Measurements from ENCODE around the gene TSC22D2. TPM values are rescaled to one million over a fixed set of nuclear protein-coding genes. Genes with fewer than 3 reads are reported as not detected.

TSC22D2 gene
- total and polyA plus RNA-seq, 2 of the 8 experiments (the other 6 are each of a cell fraction or from before 2014, with no cell fraction given) = 3.4 to 27.6 TPM

- no peak overlapping the region for H2BK12ac ChIP-seq (ENCODE audit: low read depth, low read length)
- H2AK5ac ChIP-seq (ENCODE audit: low read depth, low read length) = no peak overlapping the region
- H3K4me3 ChIP-seq (ENCODE audit: extremely low read depth in 1 of 4, insufficient read depth in 2 of 4, low read depth in 3 of 4, low read length in 4 of 4) = no peak overlapping the region
- DNase-seq (ENCODE audit: low read depth in 1 of 2, low spot score in 2 of 2) = no peak
- no peak overlapping the region for H2BK120ac ChIP-seq (replicated peaks; ENCODE audit: low read depth, low read length)
- 18% methylated on average over 2 of the region's 2 CpGs; no CpG with 5 or more reads in 1 of the 2 experiments for WGBS, 2 experiments (ENCODE audit: extremely low coverage in 1 of 2, insufficient coverage in 1 of 2, insufficient read length in 1 of 2, insufficient replicate concordance in 2 of 2, low coverage in 1 of 2, low lambda C conversion rate in 2 of 2, missing lambda C conversion rate in 1 of 2)
- POLR2A ChIA-PET (ENCODE audit: partially characterized antibody) = interaction anchor here (0.6 to 1.3 kb wide), 7 partner anchors 9 to 268 kb away, joined by 3 to 4 read pairs (median 3); no protein-coding TSS in a partner anchor
- H2BK5ac ChIP-seq (ENCODE audit: low read depth, low read length) = no peak overlapping the region
- no peak overlapping the region for H3K27ac ChIP-seq (ENCODE audit: low read depth, low read length)
- no peak overlapping the region for H2BK20ac ChIP-seq (ENCODE audit: low read length)
- no peak overlapping the region for H2BK15ac ChIP-seq (ENCODE audit: low read length)
- H3K27me3 ChIP-seq (replicated peaks in 1 of 4; ENCODE audit: control insufficient read depth in 3 of 4, extremely low read depth in 1 of 4, insufficient read depth in 3 of 4, low read length in 3 of 4) = peaks cover 0 to 1% (median 0%) of the 10 kb centered on the region in 4 experiments; a peak in 1 of 7 replicates
- H3K4me1 ChIP-seq (replicated peaks in 1 of 4; ENCODE audit: control insufficient read depth in 3 of 4, insufficient read depth in 4 of 4, low read length in 3 of 4) = no peaks in the 10 kb centered on the region
- no peak overlapping the region for H3K23ac ChIP-seq (ENCODE audit: insufficient read length)
- no peak overlapping the region for H4K8ac ChIP-seq (ENCODE audit: extremely low read depth, insufficient read depth, low read length)
- TF ChIP-seq CTCF (IDR thresholded peaks at IDR 0.05; ENCODE audit: control extremely low read depth in 1 of 3, insufficient read depth in 1 of 3, low read depth in 1 of 3, low read length in 3 of 3) (peak in 2 of 3 experiments; percentile 44 to 54; a peak in 2 of 4 replicates), SIRT6 (IDR thresholded peaks at IDR 0.05; ENCODE audit: low read length) (no peak), FOSL1 (IDR thresholded peaks at IDR 0.05; ENCODE audit: insufficient read depth, low read depth, low read length) (no peak), RAD21 (IDR thresholded peaks at IDR 0.05 in 1 of 2, conservative IDR thresholded peaks at IDR 0.05 in 1 of 2; ENCODE audit: low read depth in 2 of 2, low read length in 2 of 2) (peak; percentile 75 to 80)
- H3K56ac ChIP-seq (replicated peaks; ENCODE audit: insufficient read length, low read depth, low read length) = no peak overlapping the region
- H3K9ac ChIP-seq (replicated peaks in 1 of 4; ENCODE audit: extremely low read depth in 1 of 4, low read depth in 3 of 4, low read length in 3 of 4) = no peak overlapping the region
- no peaks in the 10 kb centered on the region for H3K23me2 ChIP-seq (ENCODE audit: low read depth, low read length)
- no peak overlapping the region for H2AFZ ChIP-seq (ENCODE audit: low read length)
- no peaks in the 10 kb centered on the region for H3K79me1 ChIP-seq (ENCODE audit: low read depth, low read length)
- FAIRE-seq = no peak
- H3K4me2 ChIP-seq (ENCODE audit: insufficient read depth in 1 of 2, low read depth in 2 of 2, low read length in 2 of 2) = no peak overlapping the region
- no peak overlapping the region for H4K91ac ChIP-seq (replicated peaks; ENCODE audit: insufficient read length, low read length)
- H3K36me3 ChIP-seq (ENCODE audit: control insufficient read depth in 2 of 4, insufficient read depth in 4 of 4, low read length in 3 of 4) = no peaks in the 10 kb centered on the region
- H3K14ac ChIP-seq (ENCODE audit: insufficient read length) = no peak overlapping the region
- H3K9me3 ChIP-seq (ENCODE audit: insufficient read depth in 2 of 2, low read depth in 1 of 2, low read length in 1 of 2) = peaks cover 3 to 4% of the 10 kb centered on the region in 2 experiments
- H4K20me1 ChIP-seq (replicated peaks in 1 of 2; ENCODE audit: control insufficient read depth in 1 of 2, insufficient read depth in 2 of 2, low read length in 2 of 2) = no peaks in the 10 kb centered on the region
- H3K18ac ChIP-seq (ENCODE audit: extremely low read depth, low read length) = no peak overlapping the region
- no peak overlapping the region for H3K4ac ChIP-seq (replicated peaks; ENCODE audit: insufficient read length, low read depth, low read length)
- CTCF ChIA-PET (ENCODE audit: partially characterized antibody) = interaction anchor here (0.6 to 6.5 kb wide), 47 partner anchors 9 to 300 kb away, joined by 3 to 76 read pairs (median 4); partner anchors contain the start of gene TSC22D2
- no peaks in the 10 kb centered on the region for H3K79me2 ChIP-seq (ENCODE audit: control insufficient read depth in 1 of 2, insufficient read depth in 2 of 2, low read length in 2 of 2)
- no peak overlapping the region for H4K5ac ChIP-seq (ENCODE audit: insufficient read length, low read depth, low read length)
Measured at GRCh38 chr3:150495563-150496168, 87.6 kb downstream of the TSC22D2 start.

Data from H1 (cell line).